GM18520 (cell line): ENCODE data around the gene DUOX2.

Experiments used
- ATAC-seq: cut with Tn5 transposase; IDR thresholded peaks from one replicate; pipeline ENCODE4 v1.9.1; 2021; ENCODE audit not compliant: unreplicated experiment

Gene DUOX2

GRCh38 chr15:45114076-45114750, at the start of gene DUOX2, which contains the start of gene DUOXA2:
Gene DUOX2 (minus strand): TSS chr15:45114172. CDS start chr15:45113411, 761 bp downstream.
Gene DUOXA2 (plus strand): TSS chr15:45114326. CDS start chr15:45114606, 280 bp downstream.
- ATAC-seq = no peak

- no peak for ATAC-seq
These were observed 49.5 kb upstream of the DUOX2 start for GRCh38 chr15:45163508-45163856.

- ATAC-seq = no peak
These were observed 49.0 kb upstream of the DUOX2 start for GRCh38 chr15:45162771-45163507.

- no peak for ATAC-seq
These were observed 47.7 kb upstream of the DUOX2 start for GRCh38 chr15:45161666-45162065.

GRCh38 chr15:45157974-45158373, 44.0 kb upstream of the DUOX2 start:
- no peak for ATAC-seq

GRCh38 chr15:45156744-45157455, 42.9 kb upstream of the DUOX2 start:
- no peak for ATAC-seq

GRCh38 chr15:45155739-45156138, 41.8 kb upstream of the DUOX2 start:
- no peak for ATAC-seq

GRCh38 chr15:45151998-45152828, 38.2 kb upstream of the DUOX2 start:
- no peak for ATAC-seq

- ATAC-seq = no peak
These were observed 37.0 kb upstream of the DUOX2 start for GRCh38 chr15:45150997-45151396.

- ATAC-seq = no peak
These were observed 36.5 kb upstream of the DUOX2 start for GRCh38 chr15:45150481-45150880.

GRCh38 chr15:45149060-45149459, 35.1 kb upstream of the DUOX2 start:
- no peak for ATAC-seq

GRCh38 chr15:45148076-45149059, 34.4 kb upstream of the DUOX2 start:
- ATAC-seq = no peak

GRCh38 chr15:45147606-45148005, 33.6 kb upstream of the DUOX2 start:
- ATAC-seq = no peak

- no peak for ATAC-seq
These were observed 32.4 kb upstream of the DUOX2 start for GRCh38 chr15:45146405-45146804.

- no peak for ATAC-seq
These were observed 30.8 kb upstream of the DUOX2 start for GRCh38 chr15:45144775-45145174.

- ATAC-seq = no peak
These were observed 30.0 kb upstream of the DUOX2 start for GRCh38 chr15:45143946-45144345.

- ATAC-seq = no peak
These were observed 29.1 kb upstream of the DUOX2 start for GRCh38 chr15:45143056-45143455.

- no peak for ATAC-seq
These were observed 27.4 kb upstream of the DUOX2 start for GRCh38 chr15:45141386-45141785.

GRCh38 chr15:45140557-45141250, 26.7 kb upstream of the DUOX2 start:
- no peak for ATAC-seq
